CD8-positive, alpha-beta memory T cell (primary cell): ENCODE results near the gene EFCAB9. TPM values are rescaled to one million over a fixed set of nuclear protein-coding genes. Genes with fewer than 3 reads are reported as not detected.

ENCODE experiments used
- CTCF ChIA-PET: fragments of 350-600 bp; sonication (Branson Sonifier 250); formaldehyde crosslinking; loops from one replicate; lab custom pipeline; 2021; ENCODE audit warnings: antibody characterized with exemption; lab: Charles Lee
- POLR2A ChIA-PET: fragments of 350-600 bp; sonication (Branson Sonifier 250); formaldehyde crosslinking; loops from one replicate; lab custom pipeline; 2021; ENCODE audit warnings: antibody characterized with exemption; lab: Charles Lee
- DNase-seq, 5 donors: peaks; one replicate each; pipeline versions ENCODE4 v3.0.0 to v3.0.0-alpha.2; 2020 to 2022; ENCODE audit warnings: mixed read lengths in 1 of 5
- H3K27ac ChIP-seq: one replicate; pipeline ENCODE4 v1.7.0; 2013; ENCODE audit warnings: low read depth, mild to moderate bottlenecking, low read length, moderate library complexity
- H3K27me3 ChIP-seq: 2 replicates; pipeline ENCODE4 v1.7.0; 2013; ENCODE audit warnings: low read length, mild to moderate bottlenecking; ENCODE audit not compliant: insufficient read depth, poor library complexity, severe bottlenecking
- H3K36me3 ChIP-seq: 2 replicates; pipeline ENCODE4 v1.7.0; 2013; ENCODE audit warnings: mild to moderate bottlenecking, low read length, moderate library complexity; ENCODE audit not compliant: insufficient read depth
- H3K4me1 ChIP-seq: 2 replicates; pipeline ENCODE4 v1.7.0; 2013; ENCODE audit warnings: mild to moderate bottlenecking, low read length, moderate library complexity; ENCODE audit not compliant: insufficient read depth
- H3K4me3 ChIP-seq: 2 replicates; pipeline ENCODE4 v1.7.0; 2013; ENCODE audit warnings: mild to moderate bottlenecking, low read length
- H3K9me3 ChIP-seq: 2 replicates; pipeline ENCODE4 v1.7.0; 2013; ENCODE audit warnings: mild to moderate bottlenecking, low read length
- H3K27ac Mint-ChIP-seq, 8 donors: one replicate each; pipeline ENCODE4 v1.8.0; 2020 to 2021; ENCODE audit warnings: mixed read lengths in 8 of 8, mild to moderate bottlenecking in 6 of 8, inconsistent platforms in 3 of 8, moderate library complexity in 3 of 8
- H3K27me3 Mint-ChIP-seq, 2 donors: one replicate each; pipeline ENCODE4 v1.8.0; 2020 to 2021; ENCODE audit warnings: mixed read lengths in 2 of 2, mild to moderate bottlenecking in 1 of 2, moderate library complexity in 1 of 2
- H3K36me3 Mint-ChIP-seq, 3 donors: one replicate each; pipeline ENCODE4 v1.8.0; 2020 to 2021; ENCODE audit warnings: mixed read lengths in 3 of 3, inconsistent platforms in 1 of 3, mild to moderate bottlenecking in 1 of 3
- H3K4me1 Mint-ChIP-seq, 3 donors: one replicate each; pipeline ENCODE4 v1.8.0; 2020 to 2021; ENCODE audit warnings: mixed read lengths in 3 of 3, inconsistent platforms in 1 of 3, mild to moderate bottlenecking in 1 of 3
- H3K4me3 Mint-ChIP-seq, 7 donors: one replicate each; pipeline ENCODE4 v1.8.0; 2020 to 2021; ENCODE audit warnings: mixed read lengths in 7 of 7, mild to moderate bottlenecking in 6 of 7, moderate library complexity in 4 of 7, inconsistent platforms in 2 of 7
- H3K9me3 Mint-ChIP-seq, 5 donors: one replicate each; pipeline ENCODE4 v1.8.0; 2020 to 2022; ENCODE audit warnings: mixed read lengths in 5 of 5, mild to moderate bottlenecking in 3 of 5, moderate library complexity in 2 of 5, inconsistent platforms in 1 of 5
- polyA plus RNA-seq: library from polyadenylated mRNA; unstranded; fragments of 300-500 nt; fragmentation: Illumina TruSeq; gene quantifications from one replicate; pipeline ENCODE4 v1.2.3, GENCODE V29; 2021
- total RNA-seq, 2 experiments: library from RNA; stranded (reverse); gene quantifications; one replicate each; pipeline ENCODE4 v1.2.3, GENCODE V29; 2021

Gene EFCAB9
- total and polyA plus RNA-seq, 3 experiments from 2014 or later: not detected

GRCh38 chr5:172182291-172182690 lies 11.7 kb upstream of the EFCAB9 start:
- peaks cover 13 to 63% (median 20%) of the 10 kb centered on the region in 3 donors for H3K36me3 Mint-ChIP-seq
- H3K4me1 Mint-ChIP-seq: peaks cover 64 to 82% (median 80%) of the 10 kb centered on the region in 3 donors
- H3K4me3 Mint-ChIP-seq: peak overlapping the region in 6 of 7 donors; percentile 10 to 100 (median 78)
- DNase-seq: no peak
- H3K36me3 ChIP-seq: no peaks in the 10 kb centered on the region
- H3K4me3 ChIP-seq: no peak overlapping the region
- no peaks in the 10 kb centered on the region for H3K9me3 ChIP-seq
- H3K27ac Mint-ChIP-seq: peak overlapping the region; percentile 33 to 100 (median 69)
- peaks cover 81% of the 10 kb centered on the region for H3K4me1 ChIP-seq
- CTCF ChIA-PET: interaction anchor here (0.7 to 10.2 kb wide), 3 partner anchors 8 to 55 kb away, joined by 3 to 340 read pairs (median 3); no protein-coding TSS in a partner anchor
- H3K27ac ChIP-seq: no peak overlapping the region
- no peaks in the 10 kb centered on the region for H3K9me3 Mint-ChIP-seq
- H3K27me3 ChIP-seq: no peaks in the 10 kb centered on the region
- POLR2A ChIA-PET: interaction anchor here (0.6 to 8.5 kb wide), 6 partner anchors 10 to 1916 kb away, joined by 3 to 246 read pairs (median 4); partner anchors contain the start of gene FBXW11
- H3K27me3 Mint-ChIP-seq: peaks cover 0 to 3% of the 10 kb centered on the region in 2 donors

- peak overlapping the region; percentile 24 for H3K4me3 ChIP-seq
- peaks cover 51 to 67% (median 66%) of the 10 kb centered on the region in 3 donors for H3K4me1 Mint-ChIP-seq
- peaks cover 0 to 3% of the 10 kb centered on the region in 2 donors for H3K27me3 Mint-ChIP-seq
Observed at GRCh38 chr5:172183881-172184280, 10.1 kb upstream of the EFCAB9 start.

GRCh38 chr5:172185096-172185461 lies 8.9 kb upstream of the EFCAB9 start:
- peak overlapping the region; percentile 83 for H3K4me3 ChIP-seq
- no peaks in the 10 kb centered on the region for H3K9me3 Mint-ChIP-seq
- H3K4me3 Mint-ChIP-seq: peak overlapping the region; percentile 97 to 100 (median 100)
- H3K27me3 ChIP-seq: no peaks in the 10 kb centered on the region
- peaks cover 54% of the 10 kb centered on the region for H3K4me1 ChIP-seq
- H3K9me3 ChIP-seq: no peaks in the 10 kb centered on the region
- CTCF ChIA-PET: interaction anchor here (0.6 to 10.2 kb wide), 7 partner anchors 11 to 187 kb away, joined by 3 to 340 read pairs (median 34); no protein-coding TSS in a partner anchor
- no peaks in the 10 kb centered on the region for H3K36me3 ChIP-seq
- peak in 2 of 5 donors; percentile 35 to 71 for DNase-seq
- POLR2A ChIA-PET: interaction anchor here (1.5 to 8.5 kb wide), 3 partner anchors 13 to 178 kb away, joined by 4 to 246 read pairs (median 15); partner anchors contain the start of gene FBXW11
- H3K27ac ChIP-seq: peak overlapping the region; percentile 91
- H3K27me3 Mint-ChIP-seq: peaks cover 0 to 3% of the 10 kb centered on the region in 2 donors
- peaks cover 40 to 56% (median 54%) of the 10 kb centered on the region in 3 donors for H3K4me1 Mint-ChIP-seq
- H3K36me3 Mint-ChIP-seq: peaks cover 8 to 55% (median 13%) of the 10 kb centered on the region in 3 donors
- peak overlapping the region; percentile 98 to 100 (median 100) for H3K27ac Mint-ChIP-seq

More at GRCh38 chr5:172183881-172184280, 10.1 kb upstream of the EFCAB9 start:
- no peaks in the 10 kb centered on the region for H3K9me3 Mint-ChIP-seq
- no peaks in the 10 kb centered on the region for H3K27me3 ChIP-seq
- peak overlapping the region; percentile 98 to 100 (median 100) for H3K27ac Mint-ChIP-seq
- POLR2A ChIA-PET: interaction anchor here (1.8 to 8.5 kb wide), 2 partner anchors 11 to 70 kb away, joined by 6 to 246 read pairs; no protein-coding TSS in a partner anchor
- CTCF ChIA-PET: interaction anchor here (0.9 to 10.2 kb wide), 5 partner anchors 10 to 76 kb away, joined by 3 to 340 read pairs (median 4); no protein-coding TSS in a partner anchor
- H3K36me3 Mint-ChIP-seq: peaks cover 11 to 60% (median 17%) of the 10 kb centered on the region in 3 donors
- H3K27ac ChIP-seq: peak overlapping the region; percentile 91
- H3K36me3 ChIP-seq: no peaks in the 10 kb centered on the region
- peaks cover 66% of the 10 kb centered on the region for H3K4me1 ChIP-seq
- no peaks in the 10 kb centered on the region for H3K9me3 ChIP-seq
- H3K4me3 Mint-ChIP-seq: peak overlapping the region; percentile 97 to 100 (median 100)
- no peak for DNase-seq

- Mint-ChIP-seq H3K27ac (peak overlapping the region; percentile 98 to 100 (median 100)), H3K4me3 (peak overlapping the region; percentile 97 to 100 (median 100)), H3K9me3 (no peaks in the 10 kb centered on the region), H3K36me3 (peaks cover 3 to 49% (median 8%) of the 10 kb centered on the region in 3 donors), H3K4me1 (peaks cover 33 to 46% (median 43%) of the 10 kb centered on the region in 3 donors), H3K27me3 (peaks cover 0 to 3% of the 10 kb centered on the region in 2 donors)
- Histone ChIP-seq H3K4me1 (peaks cover 42% of the 10 kb centered on the region), H3K27ac (peak overlapping the region; percentile 91), H3K4me3 (peak overlapping the region; percentile 83), H3K9me3 (no peaks in the 10 kb centered on the region), H3K36me3 (no peaks in the 10 kb centered on the region), H3K27me3 (no peaks in the 10 kb centered on the region)
- POLR2A ChIA-PET: interaction anchor here (0.7 to 8.5 kb wide), 11 partner anchors 7 to 179 kb away, joined by 3 to 246 read pairs (median 5); partner anchors contain the start of gene FBXW11
- peak in 1 of 5 donors; percentile 33 for DNase-seq
- CTCF ChIA-PET: interaction anchor here (0.7 to 10.2 kb wide), 17 partner anchors 12 to 179 kb away, joined by 3 to 340 read pairs (median 5); partner anchors contain the start of genes FBXW11 and UBTD2
Observed at GRCh38 chr5:172186114-172186695, 7.8 kb upstream of the EFCAB9 start.

- no peaks in the 10 kb centered on the region for H3K9me3 ChIP-seq
- DNase-seq: peak; percentile 62 to 84 (median 69)
- Mint-ChIP-seq H3K4me1 (peaks cover 30 to 39% (median 36%) of the 10 kb centered on the region in 3 donors), H3K36me3 (peaks cover 3 to 46% (median 8%) of the 10 kb centered on the region in 3 donors), H3K27me3 (peaks cover 0 to 3% of the 10 kb centered on the region in 2 donors), H3K9me3 (no peaks in the 10 kb centered on the region), H3K27ac (peak overlapping the region; percentile 98 to 100 (median 100)), H3K4me3 (peak overlapping the region; percentile 97 to 100 (median 100))
- POLR2A ChIA-PET: interaction anchor here (0.7 to 8.5 kb wide), 12 partner anchors 8 to 181 kb away, joined by 3 to 246 read pairs (median 10); partner anchors contain the start of gene FBXW11
- no peaks in the 10 kb centered on the region for H3K27me3 ChIP-seq
- H3K4me3 ChIP-seq: peak overlapping the region; percentile 83
- H3K27ac ChIP-seq: peak overlapping the region; percentile 91
- no peaks in the 10 kb centered on the region for H3K36me3 ChIP-seq
- H3K4me1 ChIP-seq: peaks cover 31% of the 10 kb centered on the region
- CTCF ChIA-PET: interaction anchor here (0.7 to 10.2 kb wide), 36 partner anchors 11 to 511 kb away, joined by 3 to 340 read pairs (median 7); partner anchors contain the start of genes FBXW11 and UBTD2
Observed at GRCh38 chr5:172187118-172188032, 6.6 kb upstream of the EFCAB9 start.

- Histone ChIP-seq H3K27ac (peak within 1 kb of the TSS; percentile 91), H3K4me3 (peak within 1 kb of the TSS; percentile 83), H3K27me3 (no peaks in the 10 kb centered on the region), H3K4me1 (peaks cover 22% of the 10 kb centered on the region), H3K36me3 (no peaks in the 10 kb centered on the region), H3K9me3 (no peaks in the 10 kb centered on the region)
- Mint-ChIP-seq H3K27me3 (peaks cover 0 to 3% of the 10 kb centered on the region in 2 donors), H3K36me3 (peaks cover under 1 to 38% (median 4%) of the 10 kb centered on the region in 3 donors), H3K9me3 (no peaks in the 10 kb centered on the region), H3K4me3 (peak within 1 kb of the TSS; percentile 97 to 100 (median 100)), H3K4me1 (peaks cover 23 to 30% (median 28%) of the 10 kb centered on the region in 3 donors), H3K27ac (peak within 1 kb of the TSS; percentile 98 to 100 (median 100))
- peak; percentile 84 to 94 (median 92) for DNase-seq
- CTCF ChIA-PET: interaction anchor here (0.6 to 10.2 kb wide), 48 partner anchors 10 to 510 kb away, joined by 3 to 340 read pairs (median 6); partner anchors contain the start of genes FBXW11 and UBTD2
- POLR2A ChIA-PET: interaction anchor here (1.0 to 8.5 kb wide), 9 partner anchors 9 to 182 kb away, joined by 4 to 246 read pairs (median 12); partner anchors contain the start of gene FBXW11
Observed at GRCh38 chr5:172188033-172188892, 5.7 kb upstream of the EFCAB9 start, which contains the start of gene STK10. STK10 (minus strand) TSS chr5:172188224; CDS start chr5:172188042, 182 bp downstream.
